HG03066 (cell line): ENCODE data around the gene HILPDA.
"Not testable (repeated sequence)": the region's sequence is repeated elsewhere in the genome, so short reads cannot be mapped to it uniquely, and the experiment has no call there.

Experiments used
- ATAC-seq: cut with Tn5 transposase; IDR thresholded peaks from one replicate; pipeline ENCODE4 v1.9.1; 2021; ENCODE audit warnings: low read depth; ENCODE audit not compliant: unreplicated experiment

HILPDA gene

GRCh38 chr7:128431221-128431620, 24.5 kb upstream of the HILPDA start:
- no peak for ATAC-seq

GRCh38 chr7:128431754-128432153, 23.9 kb upstream of the HILPDA start:
- no peak for ATAC-seq

GRCh38 chr7:128434413-128435326, 21.0 kb upstream of the HILPDA start:
- no peak for ATAC-seq

GRCh38 chr7:128435327-128435686, 20.4 kb upstream of the HILPDA start:
- ATAC-seq, result no peak

DNA sequence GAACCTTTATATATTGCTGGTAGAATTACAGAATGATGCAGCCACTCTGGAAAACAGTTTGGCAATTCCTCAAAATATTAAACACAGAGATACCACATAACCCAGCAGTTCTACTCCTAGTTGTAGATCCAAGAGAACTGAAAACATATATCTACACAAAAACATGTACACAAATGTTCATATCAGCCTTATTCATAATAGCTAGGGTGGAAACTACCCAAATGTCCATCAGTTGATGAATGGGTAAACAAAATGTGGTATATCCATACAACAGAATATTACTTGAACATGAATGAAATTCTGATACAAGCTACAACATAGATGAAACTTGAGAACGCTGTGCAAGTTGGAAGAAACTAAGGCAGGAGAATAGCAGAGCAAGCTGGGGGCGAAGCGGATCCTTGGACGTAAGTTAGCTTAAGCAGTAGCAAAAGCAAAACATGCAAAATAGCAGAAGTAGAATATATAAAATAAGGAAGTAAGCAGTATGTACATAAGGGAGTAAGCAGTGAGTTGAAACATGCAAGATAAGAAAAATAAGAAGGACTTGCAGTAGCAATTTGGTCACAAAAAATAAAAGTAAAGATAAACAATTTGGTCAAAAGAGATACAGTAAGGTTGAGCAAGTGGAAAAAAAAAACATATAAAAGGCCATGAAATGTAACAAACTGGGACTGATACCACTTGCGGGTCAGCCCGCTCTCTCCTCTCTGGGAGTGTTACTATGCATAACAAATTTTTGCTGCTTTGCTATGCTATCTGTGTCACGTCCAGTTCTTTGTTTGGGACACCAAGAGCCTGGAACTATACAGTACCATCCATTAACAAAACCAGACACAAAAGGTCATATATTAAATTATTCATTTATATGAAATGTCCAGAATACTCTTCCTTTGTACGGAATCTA, 18.0 kb upstream of the HILPDA start:
- peak; percentile 58 for ATAC-seq

- ATAC-seq, result no peak
These were observed 13.3 kb upstream of the HILPDA start for GRCh38 chr7:128442356-128442755.

DNA sequence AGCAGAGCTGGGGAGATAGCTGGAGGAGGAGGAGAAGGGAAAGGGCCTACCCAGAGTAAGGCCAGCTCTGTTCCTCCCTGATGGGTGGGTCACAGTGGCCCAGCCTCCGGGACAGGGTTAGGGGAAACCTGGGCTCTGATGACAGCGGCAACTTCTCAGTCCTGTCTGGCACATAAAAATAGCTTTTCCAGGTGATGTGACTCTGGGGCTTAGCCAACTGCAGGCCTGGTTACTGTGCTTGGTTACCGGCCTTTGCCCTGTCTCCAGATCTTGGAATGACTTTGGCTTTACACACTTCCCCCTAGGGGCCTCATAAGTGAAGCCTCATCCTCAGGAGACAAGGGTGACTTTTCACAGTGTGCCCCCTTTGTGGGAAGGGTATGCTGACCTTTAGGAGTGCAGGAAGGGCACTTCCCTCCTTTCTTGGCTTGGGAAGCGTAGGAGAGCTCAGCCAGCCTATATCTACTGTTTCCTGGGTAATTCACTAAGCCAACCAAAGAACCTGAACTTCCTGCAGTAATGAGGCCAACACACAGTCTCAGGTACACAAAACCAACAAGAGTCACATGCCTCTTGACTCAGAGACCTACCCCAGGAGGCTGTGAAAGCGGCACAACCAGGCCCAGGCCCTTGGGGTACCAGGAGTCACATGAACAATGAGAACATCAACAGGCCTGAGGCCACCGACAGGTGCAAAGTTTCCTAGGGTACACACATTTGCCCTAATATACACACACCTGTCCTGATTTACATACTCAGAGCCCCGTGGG, 11.7 kb upstream of the HILPDA start:
- ATAC-seq, result no peak

DNA sequence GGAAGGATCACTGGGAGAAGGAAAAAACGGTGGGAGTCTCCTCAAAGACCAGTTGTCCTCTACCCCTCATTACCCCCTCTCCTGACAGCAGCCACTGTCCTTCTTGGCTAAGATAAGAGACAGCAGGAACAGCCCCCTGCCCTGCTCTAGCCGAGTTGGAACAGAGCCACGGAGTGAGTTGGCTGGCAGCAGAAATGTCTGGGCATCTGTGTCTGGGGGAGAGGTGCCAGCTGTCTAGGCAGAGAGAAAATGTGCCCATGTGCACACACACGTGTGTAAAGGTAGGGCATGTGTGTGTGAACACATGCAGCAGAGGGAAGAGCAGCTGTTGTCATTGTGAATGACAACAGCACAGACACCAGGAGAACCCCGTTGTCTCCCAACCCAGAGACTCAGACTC, 9.4 kb upstream of the HILPDA start:
- ATAC-seq, result no peak

DNA sequence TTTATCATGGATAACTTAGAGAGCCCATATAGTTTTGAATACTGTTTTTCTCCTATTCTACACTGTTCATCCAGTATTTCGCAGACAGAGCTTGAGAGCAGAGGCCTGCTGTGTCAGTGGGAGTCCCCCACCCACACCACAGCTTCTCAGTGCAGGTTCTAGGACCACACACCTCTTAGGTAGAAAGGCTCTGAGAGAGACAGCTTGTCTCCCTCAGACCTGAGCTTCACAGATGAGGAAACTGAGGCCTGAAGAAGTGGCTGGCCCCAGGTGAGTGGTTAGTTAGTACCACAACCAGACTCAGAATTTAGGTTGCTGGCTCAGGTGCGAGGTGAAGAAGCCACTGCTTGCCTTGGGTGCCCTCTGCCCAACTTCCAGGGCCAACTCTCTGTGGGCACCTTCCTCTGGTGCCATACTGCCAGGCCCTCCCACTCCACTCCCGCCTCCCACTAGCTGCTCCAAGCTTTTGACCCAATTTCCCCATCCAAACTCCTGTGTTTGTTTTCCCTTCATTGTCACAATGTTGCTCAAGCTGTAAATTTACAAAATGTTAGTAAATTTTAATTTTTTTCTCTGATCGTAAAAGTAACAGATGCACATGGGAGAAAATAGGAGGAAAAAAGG, 7.6 kb upstream of the HILPDA start:
- no peak for ATAC-seq

DNA sequence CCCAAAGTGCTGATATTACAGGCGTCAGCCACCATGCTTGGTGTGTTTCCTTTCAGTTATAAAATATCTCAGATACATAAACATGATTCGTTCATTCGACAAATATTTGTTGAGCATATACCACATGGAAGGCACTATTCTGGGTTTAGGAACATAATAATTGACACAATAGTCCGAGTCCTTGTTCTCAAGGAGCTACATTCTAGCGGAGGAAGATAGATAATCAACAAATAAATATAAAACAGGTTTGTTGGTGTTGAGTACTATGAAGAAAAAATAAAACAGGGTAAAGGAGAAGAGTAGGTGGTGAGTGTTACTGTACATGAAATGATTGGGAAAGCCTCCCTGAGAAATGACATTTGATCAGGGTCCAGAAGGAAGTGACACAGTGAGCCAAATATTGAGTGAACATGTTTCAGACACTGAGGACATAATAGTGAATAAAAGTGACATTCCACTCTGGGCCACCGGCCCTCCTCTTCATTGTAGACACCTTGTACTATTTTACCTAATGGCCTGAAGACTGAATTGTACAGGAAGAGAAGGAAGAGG, 6.9 kb upstream of the HILPDA start:
- no peak for ATAC-seq

DNA sequence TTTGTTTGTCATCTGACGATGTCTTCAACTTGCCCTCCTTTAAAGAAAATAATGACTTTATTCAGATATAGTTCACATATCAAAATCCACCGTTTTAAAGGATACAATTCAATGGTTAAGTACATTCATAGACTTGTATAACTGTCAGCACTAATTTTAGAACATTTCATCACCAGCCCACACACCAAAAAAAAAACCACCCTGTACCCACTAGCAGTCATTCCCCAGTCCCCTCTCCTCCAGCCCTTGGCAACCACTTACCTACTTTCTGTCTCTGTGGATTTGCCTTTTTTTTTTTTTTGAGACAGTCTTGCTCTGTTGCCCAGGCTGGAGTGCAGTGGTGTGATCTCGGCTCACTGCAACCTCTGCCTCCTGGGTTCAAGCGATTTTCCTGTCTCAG, 5.3 kb upstream of the HILPDA start:
- ATAC-seq, result no peak

- ATAC-seq, result no peak
These were observed 4.8 kb upstream of the HILPDA start for GRCh38 chr7:128450913-128451312.

DNA sequence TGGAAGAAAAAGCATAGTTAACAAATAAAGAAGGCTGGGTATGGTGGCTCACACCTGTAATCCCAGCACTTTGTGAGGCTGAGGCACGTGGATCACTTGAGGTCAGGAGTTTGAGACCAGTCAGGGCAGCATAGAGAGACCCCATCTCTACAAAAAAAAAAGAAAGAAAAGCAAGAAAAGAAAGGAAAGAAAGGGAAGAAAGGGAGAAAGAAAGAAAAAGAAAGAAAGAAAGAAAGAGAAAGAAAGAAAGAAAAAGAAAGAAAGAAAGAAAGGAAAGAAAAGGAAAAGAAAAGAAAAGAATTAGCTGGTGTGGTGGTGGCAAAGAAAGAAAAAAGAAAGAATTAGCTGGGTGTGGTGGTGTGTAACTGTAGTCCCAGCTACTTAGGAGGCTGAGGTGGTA, 3.1 kb upstream of the HILPDA start:
- no peak for ATAC-seq

DNA sequence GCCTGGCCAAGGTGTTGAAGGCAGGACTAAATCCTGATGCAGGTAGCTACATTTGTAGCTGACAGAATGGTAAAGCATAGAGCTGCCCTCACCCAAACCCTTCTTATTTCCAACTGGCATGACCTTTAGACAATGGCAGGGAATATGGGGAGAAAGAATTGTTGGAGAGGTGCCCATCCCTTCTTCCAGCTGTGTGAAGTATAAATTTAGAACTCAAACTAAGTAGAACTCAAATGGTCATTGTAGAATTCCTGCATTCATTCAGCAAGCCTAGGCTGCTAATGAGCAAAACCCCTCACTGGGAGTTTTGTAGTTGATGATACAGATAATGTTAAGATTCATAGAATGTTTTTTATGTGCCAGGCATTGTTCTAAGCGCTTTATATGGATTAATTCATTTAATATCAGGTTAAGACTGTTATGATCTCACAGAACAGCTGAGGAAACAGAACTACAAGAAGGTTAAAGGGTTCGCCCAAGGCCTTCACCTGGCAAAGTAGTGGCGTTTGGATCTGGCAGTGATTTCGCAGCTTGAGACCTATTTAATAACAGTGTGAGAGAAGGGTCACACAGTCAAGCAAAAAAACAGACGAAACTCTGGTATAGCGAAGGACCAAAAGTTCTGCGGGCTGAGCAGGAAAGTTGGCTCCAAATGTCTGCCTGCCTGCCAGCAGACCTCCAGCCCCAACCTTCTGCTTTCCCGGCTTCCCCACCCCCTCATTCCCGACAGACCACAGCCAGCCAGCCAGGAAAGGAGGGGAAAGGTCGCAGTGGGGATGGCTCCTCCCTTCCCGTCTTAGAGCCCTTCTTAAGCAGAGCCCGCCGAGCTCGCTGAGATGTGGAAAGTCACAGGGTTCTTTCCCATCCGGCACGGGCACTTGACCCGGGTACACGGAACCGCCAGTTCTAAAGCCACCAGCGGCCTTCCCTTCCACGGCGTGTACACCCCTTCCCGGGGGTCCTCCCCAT, 1.6 kb upstream of the HILPDA start:
- ATAC-seq, result no peak

DNA sequence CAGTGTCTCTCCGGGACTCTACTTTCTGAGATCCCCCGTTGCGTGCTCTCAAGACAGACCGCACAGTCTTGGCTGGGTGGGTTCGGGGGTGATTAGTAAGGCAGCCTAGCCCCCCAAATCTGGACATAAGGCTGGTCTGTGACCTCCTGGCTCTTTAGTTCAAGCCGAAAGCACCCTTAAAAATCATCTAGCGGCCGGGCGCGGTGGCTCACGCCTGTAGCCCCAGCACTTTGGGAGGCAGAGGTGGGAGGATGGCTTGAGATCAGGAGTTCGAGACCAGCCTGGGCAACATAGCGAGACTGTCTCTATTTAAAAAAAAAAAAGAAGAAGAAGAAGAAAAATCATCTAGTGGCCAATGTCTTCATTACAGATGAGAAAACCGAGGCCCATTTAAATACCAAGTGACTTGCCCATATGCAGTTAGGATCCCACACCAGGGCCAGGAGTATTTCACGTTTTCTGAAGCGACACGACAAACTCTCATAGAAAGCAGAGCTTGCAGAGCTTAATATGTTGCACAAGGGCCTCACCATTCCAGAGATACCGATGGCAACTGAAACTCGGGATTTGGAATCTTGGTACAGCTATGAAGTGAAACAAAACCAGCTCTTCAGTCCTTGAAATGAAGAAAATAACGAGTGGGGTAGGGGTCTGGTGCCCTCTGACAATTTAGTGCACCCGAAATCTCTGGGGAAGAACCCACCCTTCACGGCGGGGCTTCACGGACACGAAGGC, 703 bp upstream of the HILPDA start:
- no peak for ATAC-seq

DNA sequence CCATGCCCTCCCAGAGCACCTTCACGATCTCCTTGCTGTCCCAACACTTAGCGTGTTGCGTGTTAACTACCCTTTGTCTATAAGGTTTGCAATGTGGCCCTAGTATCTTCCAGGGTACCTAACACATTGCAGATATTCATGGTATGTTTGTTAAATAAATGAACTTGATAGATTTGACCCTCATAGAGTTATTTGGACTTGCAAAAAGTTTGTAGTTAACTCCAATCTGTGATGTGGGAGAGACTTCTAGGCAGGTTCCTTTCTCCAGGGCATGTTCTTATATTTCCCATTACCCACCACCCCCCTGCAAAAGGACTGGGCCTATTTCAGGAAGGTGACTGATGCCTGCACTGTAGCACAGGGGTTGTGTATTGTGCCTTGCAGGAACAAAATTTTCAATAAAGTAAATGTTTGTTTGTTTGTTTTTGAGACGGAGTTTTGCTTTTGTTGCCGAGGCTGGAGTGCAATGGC, 612 bp downstream of the HILPDA start:
- ATAC-seq, result no peak

- ATAC-seq, result not testable (repeated sequence)
These were observed 1.7 kb downstream of the HILPDA start for GRCh38 chr7:128457385-128457784.

GRCh38 chr7:128458956-128459355, 3.3 kb downstream of the HILPDA start:
- peak; percentile 20 for ATAC-seq
